Femur (tissue), 1 donor: Measurements from ENCODE around the gene ROCK2.
"Not testable (repeated sequence)": the region's sequence is repeated elsewhere in the genome, so short reads cannot be mapped to it uniquely, and the experiment has no call there.

ENCODE experiments used
- DNase-seq: peaks from one replicate; pipeline ENCODE4 v3.0.0-alpha.2; 2017

ROCK2 gene

GRCh38 chr2:11338580-11338979 lies 5.9 kb downstream of the ROCK2 start:
- DNase-seq, result no peak

- DNase-seq, result no peak
Observed at GRCh38 chr2:11337909-11338308, 6.5 kb downstream of the ROCK2 start.

GRCh38 chr2:11336189-11336588 lies 8.2 kb downstream of the ROCK2 start:
- no peak for DNase-seq

GRCh38 chr2:11333427-11334183 lies 10.8 kb downstream of the ROCK2 start:
- no peak for DNase-seq

GRCh38 chr2:11332596-11332995 lies 11.8 kb downstream of the ROCK2 start:
- DNase-seq, result no peak

- no peak for DNase-seq
Observed at GRCh38 chr2:11330457-11331142, 13.8 kb downstream of the ROCK2 start.

GRCh38 chr2:11329776-11330175 lies 14.7 kb downstream of the ROCK2 start:
- no peak for DNase-seq

- not testable (repeated sequence) for DNase-seq
Observed at GRCh38 chr2:11328522-11328921, 15.9 kb downstream of the ROCK2 start.

GRCh38 chr2:11327871-11328270 lies 16.6 kb downstream of the ROCK2 start:
- no peak for DNase-seq

- no peak for DNase-seq
Observed at GRCh38 chr2:11326677-11327211, 17.7 kb downstream of the ROCK2 start.

- no peak for DNase-seq
Observed at GRCh38 chr2:11325961-11326676, 18.3 kb downstream of the ROCK2 start.

GRCh38 chr2:11321847-11322246 lies 22.6 kb downstream of the ROCK2 start:
- no peak for DNase-seq

- no peak for DNase-seq
Observed at GRCh38 chr2:11320698-11321492, 23.5 kb downstream of the ROCK2 start.

- no peak for DNase-seq
Observed at GRCh38 chr2:11319939-11320338, 24.5 kb downstream of the ROCK2 start.

- no peak for DNase-seq
Observed at GRCh38 chr2:11315074-11315705, 29.2 kb downstream of the ROCK2 start.

GRCh38 chr2:11314487-11314886 lies 29.9 kb downstream of the ROCK2 start:
- DNase-seq, result no peak

- DNase-seq, result no peak
Observed at GRCh38 chr2:11312770-11313471, 31.5 kb downstream of the ROCK2 start.

- no peak for DNase-seq
Observed at GRCh38 chr2:11311543-11311942, 32.9 kb downstream of the ROCK2 start.

GRCh38 chr2:11310212-11310611 lies 34.2 kb downstream of the ROCK2 start:
- no peak for DNase-seq

GRCh38 chr2:11309706-11310105 lies 34.7 kb downstream of the ROCK2 start:
- DNase-seq, result no peak

GRCh38 chr2:11307764-11308415 lies 36.5 kb downstream of the ROCK2 start:
- no peak for DNase-seq
